Stimulated activated CD8-positive, alpha-beta memory T cell treated with anti-CD3 and anti-CD28 coated beads, Interleukin-15, amount 100 ng/mL, for 24 hours (primary cell): ENCODE measurements around the gene PLA2G7.
"Not testable (repeated sequence)": the region's sequence is repeated elsewhere in the genome, so short reads cannot be mapped to it uniquely, and the experiment has no call there.

Experiments
- DNase-seq: peaks from one replicate; pipeline ENCODE4 v3.0.0-alpha.2; 2020; ENCODE audit warnings: low read depth

The PLA2G7 gene

GRCh38 chr6:46748940-46749503 lies 13.8 kb upstream of the PLA2G7 start:
- no peak for DNase-seq

GRCh38 chr6:46746696-46747095 lies 11.5 kb upstream of the PLA2G7 start, which contains the start of gene ANKRD66:
Gene ANKRD66 (plus strand): TSS chr6:46746933. CDS start chr6:46751949, 5,016 bp downstream.
- no peak for DNase-seq

- no peak for DNase-seq
Observed at GRCh38 chr6:46745973-46746372, 10.8 kb upstream of the PLA2G7 start.

GRCh38 chr6:46744159-46744725 lies 9.1 kb upstream of the PLA2G7 start:
- not testable (repeated sequence) for DNase-seq

- DNase-seq: no peak
Observed at GRCh38 chr6:46743425-46744158, 8.4 kb upstream of the PLA2G7 start.

DNA sequence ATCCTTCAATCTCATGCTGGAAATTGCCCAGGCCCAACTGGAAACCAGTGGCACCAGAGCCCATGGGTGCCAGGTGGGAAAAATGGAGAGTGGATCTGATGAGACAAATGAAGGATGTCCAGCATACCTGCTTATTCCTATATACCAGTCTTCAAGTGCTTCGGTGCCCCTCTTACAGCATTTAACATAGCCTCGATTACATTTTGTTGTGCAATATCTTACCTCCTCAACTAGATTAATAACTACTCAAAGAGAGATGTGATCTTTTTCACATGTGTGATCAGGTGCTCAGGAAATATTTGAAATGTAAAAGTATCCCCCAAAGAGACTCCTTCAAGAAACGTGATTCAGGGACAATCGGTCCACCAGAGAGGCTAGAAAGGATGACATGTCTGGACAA lies 6.7 kb upstream of the PLA2G7 start:
- no peak for DNase-seq

DNA sequence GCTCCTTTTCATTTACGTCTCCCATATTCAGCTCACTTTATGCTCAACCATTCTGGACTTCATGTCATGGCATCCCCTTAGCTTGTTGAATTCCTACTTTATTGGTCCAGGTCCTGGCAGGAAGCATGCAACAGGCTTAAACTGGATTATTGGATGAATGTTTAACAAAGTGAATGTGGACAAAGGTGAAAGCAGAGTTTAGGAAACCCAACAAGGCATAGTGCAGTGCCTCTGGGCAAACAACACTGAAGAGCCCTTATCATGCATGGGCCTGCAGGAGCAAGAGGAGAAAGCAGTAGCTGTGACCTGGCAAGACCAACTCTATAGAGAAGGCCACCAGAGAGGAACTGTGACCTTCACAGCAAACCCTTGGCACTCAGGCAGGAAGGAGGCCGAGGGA lies 6.3 kb upstream of the PLA2G7 start:
- no peak for DNase-seq

GRCh38 chr6:46736906-46737305 lies 1.7 kb upstream of the PLA2G7 start:
- DNase-seq: no peak

DNA sequence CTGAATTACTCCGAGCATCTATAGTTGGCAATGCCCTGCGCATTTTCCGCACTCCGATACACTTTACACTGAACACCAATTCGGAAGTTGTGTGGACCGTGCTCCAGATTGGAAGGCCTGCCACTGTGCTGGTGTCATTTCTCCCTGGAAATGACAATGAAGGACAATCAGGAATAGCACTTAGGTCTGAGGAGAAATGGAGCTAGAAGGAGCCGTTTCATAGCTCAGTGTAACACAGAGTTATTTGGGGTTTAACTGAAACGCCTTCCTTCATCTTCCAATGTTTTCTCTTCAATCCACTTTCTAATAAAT lies 501 bp upstream of the PLA2G7 start:
- no peak for DNase-seq

GRCh38 chr6:46733341-46733801 lies 1.8 kb downstream of the PLA2G7 start:
- DNase-seq: no peak

GRCh38 chr6:46730921-46731461 lies 4.2 kb downstream of the PLA2G7 start:
- no peak for DNase-seq

- no peak for DNase-seq
Observed at GRCh38 chr6:46729787-46730326, 5.3 kb downstream of the PLA2G7 start.

DNA sequence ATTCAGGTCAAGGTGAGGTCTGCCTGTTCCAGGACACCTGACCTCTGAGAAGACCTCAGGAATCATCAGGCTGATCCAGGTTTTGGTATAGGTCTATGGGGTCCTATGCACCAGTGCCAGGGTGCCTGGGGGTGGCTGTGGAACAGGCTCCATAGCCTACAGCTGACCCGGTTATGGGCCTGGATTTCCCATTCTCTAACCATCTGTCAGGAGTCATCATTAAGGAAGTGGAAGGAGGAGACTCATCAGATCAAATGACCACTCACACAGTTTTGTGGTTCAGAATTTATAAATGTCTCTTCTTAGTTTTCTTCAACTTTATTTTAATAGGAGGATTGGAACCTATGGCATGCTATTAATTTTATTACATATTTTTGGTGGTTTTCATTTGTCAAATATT lies 14.8 kb downstream of the PLA2G7 start:
- no peak for DNase-seq

GRCh38 chr6:46719099-46719498 lies 16.1 kb downstream of the PLA2G7 start:
- no peak for DNase-seq

DNA sequence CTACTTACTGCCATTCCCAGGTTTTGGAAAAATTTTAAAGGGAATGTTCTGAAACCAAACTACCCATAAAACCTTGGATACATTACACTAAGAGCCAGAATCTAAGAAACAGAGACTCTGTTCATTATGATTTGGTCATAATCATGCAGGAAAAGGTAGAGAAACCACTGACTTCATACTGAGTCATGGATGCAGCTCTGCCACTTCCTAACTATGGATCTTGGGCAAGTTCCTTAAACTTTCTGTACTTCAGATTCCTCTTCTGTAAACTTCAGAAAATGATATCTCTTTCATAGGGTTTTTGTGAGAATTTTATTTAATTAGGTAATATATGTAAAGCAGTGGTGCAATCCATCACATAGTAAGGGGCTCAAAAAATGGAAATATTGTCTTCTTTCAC lies 20.0 kb downstream of the PLA2G7 start:
- DNase-seq: no peak

- DNase-seq: no peak
Observed at GRCh38 chr6:46711491-46711890, 23.7 kb downstream of the PLA2G7 start.

DNA sequence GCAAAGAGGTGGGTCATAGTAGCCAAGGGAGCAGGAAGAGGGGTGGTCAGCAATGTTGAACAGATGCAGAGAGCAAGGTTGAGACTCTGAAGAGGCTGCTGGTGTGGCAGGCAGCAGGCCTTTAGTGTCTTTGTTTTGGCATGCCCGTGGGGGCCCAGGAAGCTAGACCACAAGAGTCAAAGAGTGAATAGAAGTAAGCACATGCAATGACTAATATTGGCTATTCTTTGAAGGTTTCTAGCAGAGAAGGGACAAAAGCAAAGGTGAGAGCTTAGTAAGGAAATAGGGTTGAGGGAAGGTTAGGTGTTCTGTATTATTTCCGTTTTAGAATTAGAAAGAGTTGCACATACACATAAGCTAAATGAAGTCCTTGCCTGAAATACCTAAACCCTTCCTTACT lies 28.7 kb downstream of the PLA2G7 start:
- no peak for DNase-seq

GRCh38 chr6:46704562-46704961 lies 30.6 kb downstream of the PLA2G7 start:
- DNase-seq: no peak

DNA sequence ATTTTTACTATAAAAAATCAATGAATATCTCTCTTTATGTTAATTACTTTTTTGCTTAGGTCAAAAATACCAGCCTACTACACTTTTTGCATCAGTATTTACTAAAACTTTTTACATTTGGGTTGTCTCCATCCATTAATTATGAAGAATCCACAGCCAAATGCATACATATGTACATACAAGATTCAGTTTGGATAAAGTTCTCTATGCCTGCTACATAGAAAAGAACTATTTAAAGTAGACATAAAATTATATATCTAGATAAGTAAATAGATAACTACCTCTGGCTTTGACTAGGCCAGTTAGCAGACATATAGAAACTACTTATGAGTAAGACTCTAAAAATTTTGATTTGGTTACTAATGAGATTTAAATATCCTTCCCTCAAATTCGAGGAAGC lies 35.2 kb downstream of the PLA2G7 start:
- DNase-seq: no peak

DNA sequence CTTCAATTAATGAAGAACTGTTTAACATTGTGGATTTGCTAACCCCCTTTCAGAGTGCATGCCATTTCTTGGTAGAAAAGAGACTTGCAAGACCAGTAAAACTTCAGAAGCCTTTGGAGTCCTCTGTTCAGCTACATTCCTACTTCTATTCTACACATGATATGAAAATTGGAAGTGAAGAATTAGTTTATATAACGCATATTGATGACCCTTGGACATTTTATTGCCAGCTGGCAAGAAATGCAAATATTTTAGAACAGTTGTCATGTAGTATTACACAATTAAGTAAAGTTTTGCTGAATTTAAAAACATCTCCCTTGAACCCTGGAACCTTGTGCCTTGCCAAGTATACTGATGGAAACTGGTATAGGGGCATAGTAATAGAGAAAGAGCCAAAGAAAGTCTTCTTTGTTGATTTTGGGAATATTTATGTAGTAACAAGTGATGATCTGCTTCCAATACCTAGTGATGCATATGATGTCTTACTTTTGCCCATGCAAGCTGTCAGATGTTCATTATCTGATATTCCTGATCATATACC lies 44.2 kb downstream of the PLA2G7 start:
- DNase-seq: no peak

- no peak for DNase-seq
Observed at GRCh38 chr6:46690141-46690755, 44.9 kb downstream of the PLA2G7 start.

- DNase-seq: no peak
Observed at GRCh38 chr6:46689657-46690056, 45.5 kb downstream of the PLA2G7 start.
